Retinal pigment epithelial cell (primary cell): Measurements from ENCODE around the gene KCNMB2.

Source experiments
- DNase-seq: peaks from one replicate; pipeline ENCODE4 v3.0.0-alpha.2; 2010; ENCODE audit warnings: low read depth
- H3K4me3 ChIP-seq: 2 replicates; pipeline ENCODE4 v1.5.1; 2011; ENCODE audit warnings: mild to moderate bottlenecking, low read length, control low read depth, moderate library complexity
- TF ChIP-seq, protein P1 (sequence below): conservative IDR thresholded peaks from 2 replicates; pipeline ENCODE4 v1.5.1; 2011; ENCODE audit warnings: low read depth, low read length, control low read depth, inconsistent platforms

Gene KCNMB2

DNA sequence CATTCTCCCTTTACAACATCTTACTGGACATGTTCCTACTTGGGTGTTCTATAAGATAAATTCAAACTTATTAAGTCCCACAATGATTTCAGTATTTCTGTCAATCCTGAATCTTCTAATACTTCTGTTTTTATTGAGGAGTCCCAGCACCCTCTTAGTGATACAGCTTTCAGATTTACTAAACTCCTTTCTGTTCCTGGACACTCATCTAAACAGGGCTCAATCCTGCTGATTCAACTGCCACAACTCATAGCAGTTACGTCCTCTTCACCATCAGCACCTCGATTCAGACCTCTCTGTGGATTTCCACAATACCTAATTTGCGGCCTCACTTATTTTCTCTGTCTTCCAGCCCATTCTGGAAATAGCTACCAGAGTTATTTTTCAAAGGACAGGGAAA is 101.6 kb downstream of the KCNMB2 start:
- TF ChIP-seq, protein P1, sequence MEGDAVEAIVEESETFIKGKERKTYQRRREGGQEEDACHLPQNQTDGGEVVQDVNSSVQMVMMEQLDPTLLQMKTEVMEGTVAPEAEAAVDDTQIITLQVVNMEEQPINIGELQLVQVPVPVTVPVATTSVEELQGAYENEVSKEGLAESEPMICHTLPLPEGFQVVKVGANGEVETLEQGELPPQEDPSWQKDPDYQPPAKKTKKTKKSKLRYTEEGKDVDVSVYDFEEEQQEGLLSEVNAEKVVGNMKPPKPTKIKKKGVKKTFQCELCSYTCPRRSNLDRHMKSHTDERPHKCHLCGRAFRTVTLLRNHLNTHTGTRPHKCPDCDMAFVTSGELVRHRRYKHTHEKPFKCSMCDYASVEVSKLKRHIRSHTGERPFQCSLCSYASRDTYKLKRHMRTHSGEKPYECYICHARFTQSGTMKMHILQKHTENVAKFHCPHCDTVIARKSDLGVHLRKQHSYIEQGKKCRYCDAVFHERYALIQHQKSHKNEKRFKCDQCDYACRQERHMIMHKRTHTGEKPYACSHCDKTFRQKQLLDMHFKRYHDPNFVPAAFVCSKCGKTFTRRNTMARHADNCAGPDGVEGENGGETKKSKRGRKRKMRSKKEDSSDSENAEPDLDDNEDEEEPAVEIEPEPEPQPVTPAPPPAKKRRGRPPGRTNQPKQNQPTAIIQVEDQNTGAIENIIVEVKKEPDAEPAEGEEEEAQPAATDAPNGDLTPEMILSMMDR: no peak
- DNase-seq: no peak

DNA sequence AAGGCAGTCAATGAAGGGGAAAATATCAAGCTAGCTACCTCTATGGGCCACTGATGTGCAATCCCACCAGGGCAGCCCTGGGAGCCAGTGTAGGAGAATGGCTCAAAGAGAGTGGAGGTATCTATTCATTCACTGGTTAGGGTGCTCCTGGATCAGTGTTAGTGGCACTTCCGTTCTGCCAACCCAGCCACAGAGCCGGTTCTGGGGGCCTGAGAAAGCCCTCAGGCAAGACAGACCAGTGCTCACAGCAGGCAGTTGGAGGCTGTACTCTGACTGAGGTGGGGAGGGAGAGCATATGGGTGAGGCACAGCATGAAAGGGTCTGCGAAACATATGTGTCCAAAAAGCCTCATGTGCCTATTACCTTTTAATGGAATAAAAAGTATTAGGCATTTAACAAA is 109.3 kb downstream of the KCNMB2 start:
- DNase-seq: no peak
- H3K4me3 ChIP-seq: no peak overlapping the region
- TF ChIP-seq, protein P1: no peak

More for the DNA sequence above, 101.6 kb downstream of the KCNMB2 start:
- H3K4me3 ChIP-seq: no peak overlapping the region

DNA sequence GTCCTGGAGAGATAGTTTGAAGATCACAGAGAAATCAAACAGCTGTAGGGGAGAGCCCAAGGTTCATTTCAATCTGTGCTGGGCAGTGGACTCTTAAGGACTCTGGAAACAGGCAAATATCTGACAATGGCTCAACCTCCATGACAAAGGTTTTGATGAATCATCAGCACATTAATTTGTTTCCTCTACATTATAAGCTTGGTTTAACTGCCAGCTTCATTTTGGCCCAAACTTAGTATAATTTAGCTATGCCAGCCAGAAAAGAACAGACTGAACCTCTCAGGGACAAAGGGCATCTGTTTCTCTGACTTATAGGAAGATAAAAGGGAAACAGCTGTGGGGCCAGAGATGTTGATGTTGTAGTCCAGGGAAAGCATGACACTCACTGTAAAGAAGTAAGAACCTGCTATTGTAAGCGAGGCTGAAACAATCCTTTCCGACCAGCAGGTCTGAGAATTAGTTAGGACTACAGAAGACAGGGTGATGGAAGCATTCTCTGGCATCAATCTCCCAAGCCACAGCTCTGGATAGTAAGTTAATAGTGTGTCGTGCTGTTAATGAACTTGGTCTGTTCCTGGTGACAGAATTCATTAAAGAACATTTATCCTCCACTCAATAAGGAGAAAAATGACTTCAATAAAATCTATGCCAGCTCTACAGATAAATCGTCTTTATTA is 110.1 kb downstream of the KCNMB2 start:
- H3K4me3 ChIP-seq: no peak overlapping the region
- no peak for DNase-seq
- TF ChIP-seq, protein P1: no peak

DNA sequence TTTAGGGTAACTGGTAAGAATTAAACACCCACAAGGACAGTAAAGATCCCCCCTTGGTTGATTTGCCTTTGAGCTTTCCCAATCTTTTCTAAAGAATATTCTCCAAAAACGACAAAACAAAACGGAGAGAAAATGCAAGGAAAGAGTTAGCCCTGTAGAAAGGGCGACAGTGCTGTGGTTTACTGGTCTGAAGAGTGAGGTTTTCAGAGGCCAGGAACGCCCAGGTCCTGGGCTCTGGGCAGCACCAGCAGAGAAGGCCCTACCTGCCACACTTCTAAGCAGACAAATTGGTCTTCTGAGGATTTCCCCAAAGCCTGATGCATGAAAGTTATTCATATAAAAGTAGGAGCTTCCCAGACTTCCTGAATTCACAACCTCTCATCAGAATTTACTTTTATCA is 119.3 kb downstream of the KCNMB2 start:
- DNase-seq: no peak
- TF ChIP-seq, protein P1: no peak
- H3K4me3 ChIP-seq: no peak overlapping the region

DNA sequence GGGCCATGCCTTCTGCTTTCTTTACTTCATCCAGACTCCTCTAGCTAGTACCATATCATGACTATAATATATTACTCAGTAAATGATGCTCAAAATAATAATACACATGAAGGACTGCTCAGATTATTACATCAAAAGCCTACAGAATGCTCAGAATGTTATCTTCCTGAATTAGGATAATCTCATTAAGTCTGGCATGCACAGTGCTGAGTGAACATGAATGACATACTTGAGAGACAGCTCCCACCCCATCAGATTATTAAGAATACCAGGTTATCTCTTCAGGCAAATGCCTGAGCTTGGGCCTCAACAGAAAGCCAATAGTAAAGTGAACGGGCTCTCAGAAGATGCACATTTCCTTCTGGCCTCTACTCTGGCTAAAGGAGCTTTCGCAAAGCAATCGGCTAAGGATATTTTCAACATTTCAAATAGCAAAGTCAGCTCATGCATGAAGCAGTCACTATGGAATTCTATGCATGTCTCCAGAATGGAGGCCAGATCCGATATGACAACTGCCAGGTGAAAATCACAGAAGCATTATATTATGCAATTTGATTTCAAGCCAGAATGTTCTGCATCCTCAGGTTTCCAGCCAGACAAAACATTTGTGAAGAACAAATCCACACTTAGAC is 122.6 kb downstream of the KCNMB2 start:
- DNase-seq: no peak
- H3K4me3 ChIP-seq: no peak overlapping the region
- TF ChIP-seq, protein P1: no peak

DNA sequence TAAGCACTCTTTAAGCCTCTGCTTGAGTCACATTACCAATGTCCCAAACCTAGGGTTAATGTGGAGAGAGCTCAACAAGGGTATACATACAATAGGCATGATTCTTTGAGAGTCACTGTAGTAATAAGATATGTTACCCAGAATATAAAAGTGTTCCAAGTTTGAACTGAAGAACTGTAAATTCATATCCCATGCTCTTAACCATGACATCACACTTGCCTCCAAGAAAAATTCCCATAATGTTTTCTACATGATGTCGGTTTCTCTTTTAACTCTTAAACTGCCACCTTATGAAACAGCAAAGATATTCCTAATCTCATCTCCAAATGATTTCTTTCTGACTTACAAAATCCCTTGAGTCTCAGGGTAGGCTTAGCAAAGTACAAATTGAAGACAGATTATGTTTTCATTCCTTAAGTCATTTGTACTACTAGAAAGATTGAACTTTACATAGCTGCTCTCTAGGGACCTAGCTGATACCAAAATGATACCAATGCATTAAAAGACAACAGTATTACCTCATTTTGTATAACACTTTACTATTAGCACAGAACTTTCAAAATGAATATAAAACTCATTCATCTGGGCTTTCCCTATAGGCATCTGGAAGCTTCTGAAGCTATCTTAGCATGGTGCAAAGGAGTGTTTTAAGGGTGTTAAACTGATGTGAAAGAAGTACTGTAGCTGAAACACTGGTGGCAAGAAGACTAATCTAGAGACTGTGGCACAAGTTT is 127.1 kb downstream of the KCNMB2 start:
- no peak for DNase-seq
- no peak overlapping the region for H3K4me3 ChIP-seq
- TF ChIP-seq, protein P1: no peak
